NCI-H2081 (cell line): ENCODE data around the gene SLC22A2.
"Not testable (repeated sequence)": the region's sequence is repeated elsewhere in the genome, so short reads cannot be mapped to it uniquely, and the experiment has no call there.

ENCODE experiments used
- DNase-seq, 2 experiments: peaks; one replicate each; lab custom pipeline; 2025; lab: John Stamatoyannopoulos, UW

SLC22A2 gene

DNA sequence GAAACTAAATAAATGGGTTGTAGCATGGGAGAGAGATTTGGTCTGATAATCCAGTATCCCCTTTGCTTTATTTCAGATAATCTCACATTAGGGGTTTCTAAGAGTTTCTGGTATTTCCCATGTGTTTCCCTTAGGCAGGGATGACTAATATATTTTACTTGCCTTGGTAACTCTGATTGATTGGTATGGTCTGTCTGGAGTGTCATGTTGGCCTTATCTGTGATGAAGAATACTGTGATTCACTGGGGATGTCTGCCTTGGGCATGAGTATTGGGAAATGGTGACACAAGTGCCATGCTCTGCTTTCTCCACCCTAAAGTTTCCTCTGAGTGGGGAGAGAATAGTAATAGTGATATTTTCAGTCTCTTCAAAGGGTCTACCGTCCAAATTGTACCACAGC is 10.1 kb downstream of the SLC22A2 start:
- no peak for DNase-seq

DNA sequence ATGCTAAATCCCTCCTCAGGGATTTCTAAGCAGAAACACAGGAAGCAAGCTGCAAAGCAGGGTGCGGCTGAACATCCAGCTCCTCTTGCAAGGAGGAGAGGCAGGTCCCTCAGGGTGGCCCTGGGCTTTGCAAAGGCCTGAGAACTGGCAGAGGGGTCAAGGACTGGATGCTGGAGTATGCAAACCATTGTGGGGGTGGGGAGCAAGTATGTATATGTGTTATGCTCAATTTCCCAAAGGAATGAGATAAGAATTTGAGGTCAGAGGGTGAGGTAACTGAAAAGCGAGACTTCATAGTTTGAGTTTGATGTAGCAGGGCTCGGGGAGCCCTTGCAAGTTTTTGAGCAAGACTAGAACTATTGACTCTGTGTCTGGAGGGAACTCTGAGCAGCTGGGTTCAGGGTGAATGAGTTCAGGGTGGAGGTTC is 11.2 kb downstream of the SLC22A2 start:
- DNase-seq: no peak

DNA sequence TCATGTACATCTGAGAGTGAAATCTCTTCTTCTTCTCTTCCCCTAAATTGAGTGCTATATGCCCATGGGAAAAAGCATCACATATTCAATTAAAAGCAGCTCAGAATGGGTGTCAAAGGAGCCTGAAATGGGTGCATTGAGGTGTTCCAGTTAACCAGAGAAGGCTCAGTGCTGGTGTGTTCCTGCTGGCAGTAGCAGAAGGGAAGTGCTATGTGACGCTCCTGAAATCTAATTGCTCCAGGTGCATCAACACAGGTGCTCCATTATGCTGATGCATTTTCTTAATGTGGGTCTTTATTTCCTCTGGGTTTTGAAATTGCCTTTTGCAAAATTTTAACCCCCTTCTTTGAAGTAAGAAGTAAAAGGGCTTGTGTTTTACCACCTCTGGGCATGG is 17.9 kb downstream of the SLC22A2 start:
- no peak for DNase-seq

DNA sequence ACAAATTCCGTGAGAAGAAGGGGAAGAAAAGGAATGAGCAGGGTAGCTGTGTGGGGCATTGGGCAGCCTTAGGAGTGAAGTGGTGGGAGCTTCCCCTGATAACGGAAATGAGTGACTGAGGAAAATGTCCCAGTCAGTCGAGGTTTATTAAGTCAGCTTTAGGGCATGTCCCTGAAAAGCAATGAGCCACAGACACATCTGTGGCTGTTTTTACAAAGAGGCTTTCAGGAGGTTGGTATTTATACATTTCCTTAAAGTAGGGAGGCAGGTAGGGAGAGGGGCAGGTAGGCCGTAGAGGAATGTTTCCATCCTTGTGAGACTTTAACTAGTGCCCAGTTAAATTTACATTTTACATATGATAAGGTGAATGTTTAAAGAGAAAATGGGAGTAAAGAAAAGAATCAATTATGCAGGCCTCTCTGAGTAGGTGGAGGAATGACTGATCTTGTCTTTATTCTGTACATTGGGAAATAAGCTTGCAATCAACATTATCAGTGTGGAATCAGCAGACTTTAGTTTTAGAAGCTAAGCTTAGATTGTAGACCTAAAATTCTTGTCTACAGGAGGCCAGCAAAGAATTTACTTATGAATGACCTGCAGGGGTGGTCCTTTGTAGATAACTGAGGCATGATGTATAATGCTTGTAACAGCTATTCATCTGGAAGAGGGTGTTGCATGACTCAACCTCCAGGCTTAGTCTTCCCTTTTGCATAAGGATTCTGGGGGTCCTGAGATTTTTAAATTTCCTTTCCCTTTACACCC is 18.5 kb downstream of the SLC22A2 start:
- no peak for DNase-seq

DNA sequence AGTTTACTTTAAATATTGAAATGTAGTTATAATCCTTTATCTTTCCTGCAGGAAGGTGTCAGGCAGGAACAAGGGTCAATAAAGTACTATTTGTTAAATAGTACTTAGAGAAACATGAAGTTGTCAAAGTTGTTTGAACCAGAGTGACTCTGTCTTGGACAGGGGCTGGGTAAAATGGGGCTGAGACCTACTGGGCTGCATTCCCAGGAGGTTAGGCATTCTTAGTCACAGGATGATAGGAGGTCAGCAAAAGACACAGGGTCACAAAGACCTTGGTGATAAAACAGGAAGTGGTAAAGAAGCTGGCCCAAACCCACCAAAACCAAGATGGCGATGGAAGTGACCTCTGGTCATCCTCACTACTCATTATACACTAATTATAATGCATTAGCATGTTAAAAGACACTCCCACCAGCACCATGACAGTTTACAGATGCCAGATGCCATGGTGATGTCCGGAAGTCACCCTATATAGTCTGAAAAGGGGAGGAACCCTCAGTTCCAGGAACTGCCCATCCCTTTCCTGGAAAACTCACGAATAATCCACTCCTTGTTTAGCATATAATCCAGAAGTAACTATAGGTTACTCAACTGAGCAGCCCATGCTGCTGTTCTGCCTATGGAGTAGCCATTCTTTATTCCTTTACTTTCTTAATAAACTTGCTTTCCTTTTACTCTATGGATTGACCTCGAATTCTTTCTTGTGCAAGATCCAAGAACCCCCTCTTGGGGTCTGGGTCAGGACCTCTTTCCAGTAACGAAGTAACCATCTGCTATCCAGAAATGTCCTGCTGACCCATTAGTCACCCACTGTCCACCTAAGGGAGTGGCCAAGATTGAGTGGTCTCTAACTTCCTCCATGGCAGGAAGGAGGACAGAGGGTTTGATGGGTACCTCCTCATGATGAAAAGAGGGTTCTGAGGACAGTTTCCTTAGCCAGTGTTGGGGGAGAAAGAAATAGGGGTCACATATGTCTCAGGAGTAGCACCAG is 19.6 kb downstream of the SLC22A2 start:
- DNase-seq: no peak

DNA sequence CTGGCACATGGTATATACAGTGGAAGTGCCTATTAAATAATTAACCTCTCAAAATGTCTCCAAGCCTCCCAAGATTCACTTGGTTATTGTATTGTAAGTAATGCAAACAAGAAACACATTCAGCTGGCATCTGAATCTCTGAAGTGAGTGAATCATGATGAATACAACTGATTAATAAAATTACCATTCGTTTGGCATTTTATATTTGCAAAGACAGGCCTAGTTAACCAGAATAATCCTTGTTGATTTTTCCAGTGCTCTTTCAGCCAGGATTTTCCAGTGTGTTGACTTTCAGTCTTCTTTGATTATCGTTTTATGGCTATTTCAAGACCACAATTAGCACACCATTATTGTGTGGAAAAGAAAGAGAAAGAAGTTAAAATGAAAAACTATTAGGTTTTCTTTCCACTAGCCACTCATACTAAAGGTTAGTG is 20.3 kb downstream of the SLC22A2 start:
- no peak for DNase-seq

DNA sequence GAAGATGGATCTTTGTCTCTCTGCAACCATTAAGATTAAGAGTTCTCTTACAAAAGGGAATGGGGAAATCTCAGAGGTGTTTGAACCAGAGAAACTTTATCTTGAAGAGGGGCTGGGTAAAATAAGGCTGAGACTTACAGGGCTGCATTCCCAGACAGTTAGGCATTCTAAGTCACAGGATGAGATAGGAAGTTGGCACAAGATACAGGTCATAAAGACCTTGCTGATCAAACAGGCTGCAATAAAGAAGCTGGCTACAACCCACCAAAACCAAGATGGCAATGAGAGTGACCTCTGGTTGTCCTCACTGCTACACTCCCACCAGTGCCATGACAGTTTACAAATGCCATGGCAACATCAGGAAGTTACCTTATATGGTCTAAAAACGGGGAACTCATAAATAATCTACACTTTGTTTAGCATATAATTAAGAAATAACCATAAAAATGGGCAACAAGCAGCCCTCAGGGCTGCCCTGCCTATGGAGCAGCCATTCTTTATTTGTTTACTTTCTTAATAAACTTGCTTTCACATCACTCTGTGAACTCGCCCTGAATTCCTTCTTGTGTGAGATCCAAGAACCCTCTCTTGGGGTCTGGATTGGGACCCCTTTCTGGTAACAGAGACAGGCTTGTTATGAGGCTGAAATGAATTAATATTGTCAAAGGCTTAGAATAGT is 20.9 kb downstream of the SLC22A2 start:
- DNase-seq: not testable (repeated sequence)

DNA sequence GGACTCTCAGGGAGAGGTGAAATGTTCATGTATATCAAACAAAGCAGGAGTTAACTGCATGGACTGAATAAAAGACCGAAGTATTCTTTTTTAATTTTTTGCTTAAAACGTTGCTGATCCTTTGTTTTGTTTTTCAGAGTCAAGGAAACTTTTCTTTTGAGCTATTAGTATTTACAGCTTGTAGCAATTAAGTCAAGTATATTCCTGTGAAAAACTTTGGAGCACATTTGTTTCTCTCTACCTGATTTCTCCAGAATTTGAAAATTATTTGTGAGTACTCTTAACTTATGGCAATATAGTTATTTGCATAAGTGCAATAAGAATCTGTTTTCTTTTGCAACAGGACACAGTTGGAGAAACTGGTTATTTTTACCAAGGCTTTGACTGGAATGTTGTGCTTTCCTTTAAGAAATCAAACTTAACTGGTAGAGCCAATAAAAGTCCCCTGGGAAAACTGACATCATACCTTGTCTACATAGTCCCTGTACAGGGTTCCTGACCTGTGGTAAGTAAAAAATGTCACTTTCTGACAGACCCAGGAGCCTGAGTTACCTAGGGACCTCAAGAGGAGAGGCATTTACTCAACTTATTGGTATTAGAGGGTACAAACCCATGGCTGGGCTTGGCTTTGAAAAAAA is 22.3 kb downstream of the SLC22A2 start:
- not testable (repeated sequence) for DNase-seq

DNA sequence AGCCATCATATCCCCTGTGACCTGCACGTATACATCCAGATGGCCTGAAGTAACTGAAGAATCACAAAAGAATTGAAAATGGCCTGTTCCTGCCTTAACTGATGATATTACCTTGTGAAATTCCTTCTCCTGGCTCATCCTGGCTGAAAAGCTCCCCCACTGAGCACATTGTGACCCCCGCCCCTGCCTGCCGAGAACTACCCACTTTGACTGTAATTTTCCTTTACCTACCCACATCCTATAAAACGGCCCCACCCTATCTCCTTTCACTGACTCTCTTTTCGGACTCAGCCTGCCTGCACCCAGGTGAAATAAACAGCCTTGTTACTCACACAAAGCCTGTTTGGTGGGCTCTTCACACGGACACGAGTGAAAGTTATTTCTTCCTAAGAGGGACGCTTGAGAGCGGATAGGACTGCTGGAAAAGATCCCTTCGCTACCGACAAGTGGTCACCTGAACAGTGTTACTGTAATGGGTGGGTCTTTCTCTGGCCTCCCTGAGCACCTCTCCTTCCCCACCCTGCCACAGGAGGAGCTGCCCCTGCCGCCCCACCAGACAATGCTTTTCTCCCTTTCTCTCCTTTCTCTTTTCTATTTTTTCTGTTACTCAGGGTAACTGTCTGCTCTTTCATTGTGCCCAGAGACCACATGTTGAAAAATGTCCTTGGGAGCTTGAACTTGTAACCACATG is 24.5 kb downstream of the SLC22A2 start:
- DNase-seq: not testable (repeated sequence)

DNA sequence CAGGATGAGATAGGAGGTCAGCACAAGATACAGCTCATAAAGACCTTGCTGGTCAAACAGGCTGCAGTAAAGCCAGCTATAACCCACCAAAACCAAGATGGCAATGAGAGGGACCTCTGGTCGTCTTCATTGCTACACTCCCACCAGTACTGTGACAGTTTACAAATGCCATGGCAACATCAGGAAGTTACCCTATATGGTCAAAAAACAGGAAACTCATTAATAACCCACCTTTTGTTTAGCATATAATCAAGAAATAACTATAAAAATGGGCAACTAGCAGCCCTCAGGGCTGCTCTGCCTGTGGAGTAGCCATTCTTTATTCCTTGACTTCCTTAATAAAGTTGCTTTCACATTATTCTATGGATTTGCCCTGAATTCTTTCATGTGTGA is 30.9 kb downstream of the SLC22A2 start:
- no peak for DNase-seq

DNA sequence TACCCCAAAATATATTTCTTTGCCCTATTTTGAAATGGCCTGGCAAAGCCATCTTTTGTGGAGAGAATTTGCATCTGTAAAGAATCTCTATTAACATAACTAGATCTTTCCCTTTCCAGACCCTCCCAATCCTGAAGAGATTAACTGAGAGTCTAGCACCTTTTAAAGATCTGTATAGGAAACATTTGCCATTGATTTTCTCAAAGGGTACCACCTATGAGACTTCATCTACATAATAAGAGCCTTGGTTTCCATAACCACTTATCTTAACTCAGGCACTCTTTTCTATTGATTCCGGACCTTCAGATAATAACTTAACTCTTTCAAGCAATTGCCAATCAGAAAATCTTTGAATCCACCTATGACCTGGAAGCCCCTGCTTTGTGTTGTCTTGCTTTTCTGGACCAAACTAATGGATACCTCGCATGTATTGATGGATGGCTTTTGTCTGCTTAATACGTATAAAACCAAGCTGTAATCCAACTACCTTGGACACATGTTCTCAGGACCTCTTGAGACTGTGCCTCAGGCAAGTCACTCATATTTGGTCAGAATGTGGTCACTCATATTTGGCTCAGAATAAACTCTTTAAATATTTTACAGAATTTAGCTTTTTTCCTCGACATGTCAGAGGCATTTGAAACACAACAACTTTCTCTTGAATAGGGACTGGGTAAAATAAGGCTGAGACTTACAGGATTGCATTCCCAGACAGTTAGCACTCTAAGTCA is 31.4 kb downstream of the SLC22A2 start:
- DNase-seq: no peak

DNA sequence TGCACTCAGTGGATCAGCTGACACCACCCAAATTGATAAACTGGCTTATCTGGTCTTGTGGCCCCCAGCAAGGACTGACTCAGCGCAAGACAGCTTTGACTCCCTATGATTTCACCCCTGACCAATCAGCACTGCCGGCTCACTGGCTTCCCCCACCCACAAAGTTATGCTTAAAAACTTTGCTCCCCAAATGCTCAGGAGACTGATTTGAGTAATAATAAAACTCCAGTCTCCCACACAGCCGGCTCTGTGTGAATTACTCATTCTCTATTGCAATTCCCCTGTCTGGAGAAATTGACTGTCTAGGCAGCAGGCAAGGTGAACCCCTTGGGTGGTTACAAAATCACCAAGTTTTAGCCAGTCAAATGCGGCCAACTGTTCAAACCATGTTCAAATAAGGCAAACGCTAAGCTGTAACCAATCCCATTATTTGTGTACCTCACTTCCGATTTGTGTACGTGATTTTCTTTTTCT is 32.5 kb downstream of the SLC22A2 start:
- no peak for DNase-seq

DNA sequence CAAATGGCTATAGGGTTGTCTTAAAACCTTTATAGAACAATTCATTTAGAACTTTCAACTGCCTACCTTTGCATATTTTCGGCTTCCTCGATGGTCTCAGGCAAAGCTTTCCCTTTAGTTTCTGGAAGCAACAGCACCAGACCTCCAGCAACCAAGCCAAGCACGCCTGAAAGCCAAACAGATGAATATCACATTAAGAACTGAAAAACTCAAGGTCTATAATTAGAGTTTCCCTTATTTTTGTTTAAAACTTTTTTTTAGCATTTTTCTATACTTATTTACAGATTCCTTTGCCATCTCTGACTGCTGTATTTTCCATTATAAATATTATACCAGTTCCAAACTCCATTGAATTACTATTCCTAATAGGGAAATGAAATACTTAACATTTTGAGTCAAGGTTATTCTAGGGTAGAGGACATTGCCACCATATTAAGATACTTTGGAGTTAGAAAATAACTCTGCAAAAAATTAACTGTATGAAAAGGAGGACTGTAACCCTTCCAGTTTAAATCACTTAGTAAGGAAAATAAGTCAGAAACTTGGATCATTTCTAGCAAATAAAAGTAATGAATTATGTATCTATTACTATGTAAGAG is 33.9 kb downstream of the SLC22A2 start:
- no peak for DNase-seq

DNA sequence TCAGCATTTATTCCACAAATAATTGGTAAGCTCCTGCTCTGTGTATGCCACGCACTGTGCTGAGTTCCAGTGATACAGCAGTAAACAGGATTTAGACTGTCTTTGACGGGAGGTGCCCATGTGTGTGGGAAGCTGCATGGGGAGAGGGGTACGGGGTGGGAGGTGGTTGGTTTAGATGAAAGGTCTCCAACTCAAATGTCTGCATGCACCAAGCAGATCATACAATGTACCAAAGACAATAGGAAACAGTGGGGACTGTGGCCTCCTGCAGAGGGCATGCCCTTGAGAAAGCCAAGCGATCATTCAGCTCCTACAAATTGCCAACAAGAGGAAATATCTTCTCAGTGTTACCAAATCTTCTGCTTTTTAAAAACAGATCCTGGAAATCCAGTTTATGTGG is 36.1 kb downstream of the SLC22A2 start:
- no peak for DNase-seq

DNA sequence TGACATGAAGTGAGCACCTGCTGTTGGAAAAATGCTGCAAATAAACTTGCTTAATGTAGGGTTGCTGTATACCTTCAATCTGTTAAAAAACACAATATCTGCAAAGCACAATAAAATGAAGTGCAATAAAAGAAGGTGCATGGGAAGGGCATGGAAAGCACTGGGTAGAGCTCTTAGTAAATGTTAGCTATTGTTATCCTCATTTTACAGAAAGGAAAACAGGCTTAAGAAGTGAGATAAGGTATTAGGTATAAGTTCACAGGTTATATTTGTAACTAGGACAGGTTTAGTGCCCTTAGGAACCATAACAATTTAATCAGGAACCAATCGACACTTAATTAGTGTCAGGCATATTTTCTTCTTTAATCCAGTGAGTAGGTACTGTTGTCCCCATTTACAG is 36.7 kb downstream of the SLC22A2 start:
- DNase-seq: no peak

DNA sequence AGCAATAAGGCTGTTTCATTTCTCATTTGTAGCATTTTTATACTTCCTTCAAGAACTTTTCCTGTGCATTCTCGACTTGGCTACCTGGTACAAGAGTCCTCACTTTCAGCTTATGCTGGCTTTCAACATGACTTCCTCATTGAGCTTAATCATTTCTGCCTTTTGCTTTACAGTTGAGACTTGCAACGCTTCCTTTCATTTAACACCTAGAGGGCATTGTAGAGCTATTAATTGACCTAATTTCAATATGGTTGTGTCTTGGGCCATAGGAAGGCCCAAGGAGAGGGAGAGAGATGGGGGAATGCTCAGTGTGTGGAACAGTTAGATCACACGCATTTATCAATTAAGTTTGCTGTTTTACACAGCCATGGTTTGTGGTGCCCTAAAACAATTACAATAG is 37.2 kb downstream of the SLC22A2 start:
- DNase-seq: no peak

DNA sequence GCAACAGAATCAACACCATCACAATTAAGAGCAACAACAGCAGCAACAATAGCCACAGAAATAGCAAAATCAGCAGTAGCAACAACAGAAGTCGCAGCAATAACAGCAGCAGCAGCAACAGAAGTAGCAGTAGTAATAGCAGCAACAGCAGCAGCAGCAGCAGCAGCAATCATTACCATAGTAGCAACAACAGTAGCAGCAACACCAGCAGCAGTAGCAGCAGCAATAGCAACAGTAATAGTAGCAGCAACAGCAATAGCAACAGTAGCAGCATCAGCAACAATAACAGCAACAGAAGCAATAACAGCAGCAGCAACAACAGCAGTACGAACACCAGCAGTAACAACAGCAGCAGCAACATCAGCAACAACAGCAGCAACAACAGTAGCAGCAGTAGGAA is 39.8 kb downstream of the SLC22A2 start:
- DNase-seq: no peak

DNA sequence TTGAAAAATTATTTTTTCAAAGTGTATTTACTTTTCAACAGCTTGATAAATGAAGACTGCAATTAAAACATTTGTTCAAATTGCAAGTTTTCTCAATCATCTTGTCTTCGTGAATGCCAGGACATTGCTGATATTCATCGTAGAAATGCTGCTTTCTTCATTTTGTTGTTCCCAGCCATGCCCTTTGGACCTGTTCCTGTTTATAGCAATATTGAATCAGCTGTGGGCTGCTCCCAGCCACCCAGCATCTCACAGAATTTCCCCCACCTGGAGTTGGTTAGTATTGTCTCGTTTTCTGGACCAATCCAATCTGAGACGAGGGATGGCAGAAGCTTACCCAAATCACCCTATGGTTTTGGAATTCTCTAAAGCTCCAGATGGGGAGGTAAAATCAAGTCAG is 40.8 kb downstream of the SLC22A2 start:
- no peak for DNase-seq

DNA sequence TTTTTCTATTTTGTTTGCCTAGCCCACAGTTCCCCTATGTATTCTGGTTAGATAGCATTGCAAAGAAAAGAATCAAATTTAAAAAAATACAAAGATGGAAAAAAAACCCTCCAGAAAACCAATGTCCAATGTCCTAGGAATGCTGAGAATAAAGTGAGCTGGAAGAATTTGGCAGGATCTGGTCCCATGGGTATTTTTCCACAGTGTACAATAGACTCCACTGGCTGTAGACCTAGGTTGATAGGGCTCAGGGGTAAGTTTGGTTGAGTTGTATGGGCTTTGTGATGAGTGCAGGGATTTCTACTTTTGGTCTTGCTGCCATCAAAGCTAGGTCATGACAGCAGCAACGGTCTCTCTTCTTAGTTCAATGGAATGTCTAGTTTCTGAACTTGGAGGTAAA is 41.5 kb downstream of the SLC22A2 start:
- DNase-seq: no peak

DNA sequence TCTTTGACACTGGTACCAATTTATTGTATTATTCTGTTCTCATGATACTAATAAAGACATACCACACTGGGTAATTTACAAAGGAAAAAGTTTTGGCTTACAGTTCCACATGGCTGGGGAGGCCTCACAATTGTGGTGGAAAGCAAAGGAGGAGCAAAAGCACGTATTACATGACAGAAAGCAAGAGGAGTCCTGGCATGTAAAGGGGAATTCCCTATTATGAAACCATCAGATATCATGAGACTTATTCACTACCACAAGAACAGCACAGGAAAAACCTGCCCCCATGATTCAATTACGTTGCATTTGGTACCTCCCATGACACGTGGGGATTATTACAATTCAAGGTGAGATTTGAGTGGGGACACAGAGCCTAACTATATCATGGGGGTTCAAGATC is 43.4 kb downstream of the SLC22A2 start:
- no peak for DNase-seq
